Heart right ventricle (tissue), 16 donors: ENCODE data around the gene MT1G. TPM values are rescaled to one million over a fixed set of nuclear protein-coding genes. Genes with fewer than 3 reads are reported as not detected.

Experiments used
- ATAC-seq, 8 donors: fragments of 200-7000 bp; cut with Tn5 transposase; one replicate each; pipeline ENCODE4 v1.9.1; 2020; ENCODE audit warnings: mild to moderate bottlenecking in 8 of 8, moderate library complexity in 8 of 8, moderate number of reproducible peaks in 1 of 8
- DNase-seq, 2 donors: peaks; one replicate each; pipeline ENCODE4 v3.0.0-alpha.2; 2020
- H3K27ac ChIP-seq, 10 donors: fragments of 200-600 bp; sonication (generic) in 2 of 10; one replicate each; pipeline versions ENCODE4 v1.5.0 to v1.8.0; 2020 to 2022; ENCODE audit warnings: mild to moderate bottlenecking in 3 of 10
- H3K27me3 ChIP-seq, 7 donors: fragments of 200-600 bp; one replicate each; pipeline ENCODE4 v1.8.0; 2021 to 2022; ENCODE audit warnings: mild to moderate bottlenecking in 2 of 7
- H3K36me3 ChIP-seq, 9 donors: fragments of 200-600 bp; sonication (generic) in 1 of 9; one replicate each; pipeline versions ENCODE4 v1.5.0 to v1.8.0; 2020 to 2022; ENCODE audit warnings: mild to moderate bottlenecking in 2 of 9
- H3K4me1 ChIP-seq, 9 donors: fragments of 200-600 bp; sonication (generic) in 1 of 9; one replicate each; pipeline versions ENCODE4 v1.5.0 to v1.8.0; 2020 to 2022; ENCODE audit warnings: mild to moderate bottlenecking in 4 of 9
- H3K4me3 ChIP-seq, 10 donors: fragments of 200-600 bp; sonication (generic) in 2 of 10; one replicate each; pipeline versions ENCODE4 v1.5.0 to v1.8.0; 2020 to 2022; ENCODE audit warnings: mild to moderate bottlenecking in 7 of 10, moderate library complexity in 2 of 10
- H3K9me3 ChIP-seq, 11 donors: fragments of 200-600 bp in 10 of 11; sonication (generic) in 2 of 11; one replicate each; pipeline versions ENCODE4 v1.5.0 to v1.8.0; 2013 to 2022; ENCODE audit warnings: mild to moderate bottlenecking in 2 of 11, control low read depth in 1 of 11, moderate library complexity in 1 of 11
- WGBS, 2 donors: extraction: QIAGEN DNeasy Blood & Tissue Kit; methylation state at CpG; one replicate each; pipeline ENCODE4 v1.1.7; 2013; ENCODE audit warnings: inconsistent platforms in 1 of 2; 5-methylcytosine and 5-hydroxymethylcytosine counted together
- intact Hi-C, 10 donors: fragments of 100-400 bp; cut with DNase I; formaldehyde crosslinking; loops; one replicate each; pipeline versions ENCODE4 v1.11.1 to v1.14.2; 2022
- polyA plus RNA-seq, 2 donors: library from polyadenylated mRNA; stranded (reverse); fragments of 200-250 nt; gene quantifications; one replicate each; pipeline ENCODE4 v1.2.3, GENCODE V29; 2013
- total RNA-seq, 10 donors: library from RNA; stranded (reverse); fragmentation: NEBNext Ultra II Directional in 3 of 10; extraction: Animal tissue kit (Norgen Biotek cat#: 25700) in 3 of 10; gene quantifications; one replicate each; pipeline versions ENCODE4 v1.2.1 to v1.2.4, GENCODE V29; 2021 to 2023
- TF ChIP-seq, protein P1 (sequence below), 9 donors: fragments of 200-600 bp; sonication (generic) in 2 of 9; IDR thresholded peaks; one replicate each; pipeline versions ENCODE4 v1.5.0 to v1.8.0; 2021 to 2022; ENCODE audit warnings: antibody characterized with exemption in 9 of 9, mild to moderate bottlenecking in 5 of 9, moderate library complexity in 1 of 9
- donor health status: Arrhythmogenic right ventricular cardiomyopathy.
- donor health status: ischemic (EF 13 %, LVEDD 7.1; RV severe dilation, severe dysfunction).
- donor health status: healthy with polysubstance abuse.
- donor health status: DM: no; HTN: yes; CAD: no.
- donor health status: DM: no; HTN: no; CAD: no.
- donor health status: ischemic (EF 25% LVEDD 6.9; RV normal size, moderate dysfunction).
- donor health status: ischemic (EF 25% LVEDD 5.7; RV mildly dilated, moderate dysfunction).
- donor health status: healthy.
- donor health status: DM: yes; HTN: yes; CAD: no.
- donor health status: Ischemic cardiomyopathy.
- donor health status: ischemic (EF 35%, LVEDD 5.7; RV mildly dilated, moderate dysfunction).
- donor health status: nonischemic (EF 11% LVEDD 7.7; RV severe dilation, severe dysfunction).
- donor health status: DM: yes; HTN: yes; CAD: no.
- donor health status: PGD.
- donor health status: ischemic (EF 29% LVEDD 5.4; RV normal size, mild dysfunction).
- donor health status: nonischemic (EF 23%, LVEDD 6.1; RV moderate dilation, normal function).

The MT1G gene
- total and polyA plus RNA-seq, 12 donors: 0.95 to 9.0 (median 2.3) TPM; not detected in 6

- intact Hi-C loops: loop anchor here in 1 of 10 donors (5.0 kb wide), 1 partner anchor 47 kb away; no protein-coding TSS in a partner anchor
- TF ChIP-seq, protein P1, sequence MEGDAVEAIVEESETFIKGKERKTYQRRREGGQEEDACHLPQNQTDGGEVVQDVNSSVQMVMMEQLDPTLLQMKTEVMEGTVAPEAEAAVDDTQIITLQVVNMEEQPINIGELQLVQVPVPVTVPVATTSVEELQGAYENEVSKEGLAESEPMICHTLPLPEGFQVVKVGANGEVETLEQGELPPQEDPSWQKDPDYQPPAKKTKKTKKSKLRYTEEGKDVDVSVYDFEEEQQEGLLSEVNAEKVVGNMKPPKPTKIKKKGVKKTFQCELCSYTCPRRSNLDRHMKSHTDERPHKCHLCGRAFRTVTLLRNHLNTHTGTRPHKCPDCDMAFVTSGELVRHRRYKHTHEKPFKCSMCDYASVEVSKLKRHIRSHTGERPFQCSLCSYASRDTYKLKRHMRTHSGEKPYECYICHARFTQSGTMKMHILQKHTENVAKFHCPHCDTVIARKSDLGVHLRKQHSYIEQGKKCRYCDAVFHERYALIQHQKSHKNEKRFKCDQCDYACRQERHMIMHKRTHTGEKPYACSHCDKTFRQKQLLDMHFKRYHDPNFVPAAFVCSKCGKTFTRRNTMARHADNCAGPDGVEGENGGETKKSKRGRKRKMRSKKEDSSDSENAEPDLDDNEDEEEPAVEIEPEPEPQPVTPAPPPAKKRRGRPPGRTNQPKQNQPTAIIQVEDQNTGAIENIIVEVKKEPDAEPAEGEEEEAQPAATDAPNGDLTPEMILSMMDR (IDR thresholded peaks at IDR 0.05): no peak
- Histone ChIP-seq H3K27ac (no peak overlapping the region), H3K36me3 (no peaks in the 10 kb centered on the region), H3K27me3 (peaks cover 0 to 67% (median 45%) of the 10 kb centered on the region in 7 donors), H3K4me1 (peaks cover 0 to under 1% (median 0%) of the 10 kb centered on the region in 9 donors), H3K4me3 (no peak overlapping the region), H3K9me3 (no peaks in the 10 kb centered on the region)
- no peak for ATAC-seq
- DNase-seq: no peak
- 84 to 91% methylated on average over 2 of the region's 2 CpGs for WGBS, 2 donors
These were observed 18.6 kb downstream of the MT1G start for GRCh38 chr16:56649271-56649670.

DNA sequence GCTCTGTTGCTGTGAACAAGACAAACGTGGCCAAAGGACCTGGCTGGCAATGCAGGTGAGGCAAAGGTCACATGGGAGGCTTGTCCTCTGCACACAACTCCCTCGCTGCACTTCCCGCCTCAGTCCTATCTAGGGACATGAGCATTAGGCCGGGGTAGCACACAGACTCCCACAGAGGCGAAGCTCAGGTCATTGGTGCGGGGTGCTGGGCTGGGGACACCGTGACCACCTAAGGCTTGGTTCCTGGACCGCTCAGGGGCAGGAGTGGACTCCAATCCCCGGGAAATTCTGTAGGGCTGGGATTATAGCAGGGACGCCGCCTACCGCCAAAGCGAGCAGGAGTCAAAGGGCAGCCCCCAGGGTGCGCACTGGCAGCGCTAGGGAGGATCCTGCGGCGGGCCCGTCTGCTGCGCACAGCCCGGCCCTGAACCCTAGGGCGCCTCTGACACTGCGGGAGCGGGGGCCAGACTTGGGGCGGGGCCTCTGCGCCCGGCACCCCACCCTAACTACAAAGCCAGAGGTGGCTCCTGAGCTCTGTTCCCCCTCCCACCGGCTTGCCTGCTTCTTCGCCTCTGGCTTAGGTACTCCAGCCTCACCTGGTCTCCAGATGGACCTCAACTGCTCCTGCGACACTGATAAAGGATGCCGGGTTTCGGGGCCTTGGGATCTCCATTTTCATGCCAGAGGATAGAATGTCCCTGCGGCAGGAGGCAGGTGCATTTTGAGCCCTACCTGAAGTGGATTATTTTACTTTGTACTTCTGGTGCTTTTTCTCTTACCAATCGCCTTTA, 20.0 kb downstream of the MT1G start:
- H3K36me3 ChIP-seq: no peaks in the 10 kb centered on the region
- no peak for ATAC-seq
- no peak for DNase-seq
- no peak overlapping the region for H3K4me3 ChIP-seq
- H3K9me3 ChIP-seq: no peaks in the 10 kb centered on the region
- peaks cover 0 to 15% (median 11%) of the 10 kb centered on the region in 9 donors for H3K4me1 ChIP-seq
- peaks cover 0 to 76% (median 56%) of the 10 kb centered on the region in 7 donors for H3K27me3 ChIP-seq
- TF ChIP-seq, protein P1 (IDR thresholded peaks at IDR 0.05): no peak
- H3K27ac ChIP-seq: no peak overlapping the region
- intact Hi-C loops: loop anchor here in 1 of 10 donors (5.0 kb wide), 1 partner anchor 46 kb away; no protein-coding TSS in a partner anchor
- 36 to 37% methylated on average over 33 of the region's 33 CpGs for WGBS, 2 donors

GRCh38 chr16:56645838-56646237, 22.0 kb downstream of the MT1G start:
- Histone ChIP-seq H3K36me3 (no peaks in the 10 kb centered on the region), H3K27ac (no peak overlapping the region), H3K9me3 (no peaks in the 10 kb centered on the region), H3K4me3 (no peak overlapping the region), H3K27me3 (peaks cover 0 to 79% (median 59%) of the 10 kb centered on the region in 7 donors), H3K4me1 (peaks cover 0 to 20% (median 11%) of the 10 kb centered on the region in 9 donors)
- intact Hi-C loops: loop anchor here in 1 of 10 donors (5.0 kb wide), 1 partner anchor 44 kb away; no protein-coding TSS in a partner anchor
- TF ChIP-seq, protein P1 (IDR thresholded peaks at IDR 0.05): no peak
- DNase-seq: no peak
- ATAC-seq: no peak
- WGBS, 2 donors: 0% methylated on average over 1 of the region's 1 CpG

GRCh38 chr16:56645311-56645710, 22.6 kb downstream of the MT1G start:
- WGBS, 2 donors: 85 to 89% methylated on average over 1 of the region's 1 CpG

More at GRCh38 chr16:56645311-56645710, 22.6 kb downstream of the MT1G start:
- Histone ChIP-seq H3K4me3 (no peak overlapping the region), H3K27me3 (peaks cover 0 to 85% (median 59%) of the 10 kb centered on the region in 7 donors), H3K36me3 (no peaks in the 10 kb centered on the region), H3K9me3 (no peaks in the 10 kb centered on the region), H3K4me1 (peaks cover 0 to 20% (median 11%) of the 10 kb centered on the region in 9 donors), H3K27ac (no peak overlapping the region)
- no peak for ATAC-seq
- intact Hi-C loops: loop anchor here in 1 of 10 donors (5.0 kb wide), 1 partner anchor 43 kb away; no protein-coding TSS in a partner anchor
- TF ChIP-seq, protein P1 (IDR thresholded peaks at IDR 0.05): no peak
- DNase-seq: no peak
